Sigmoid colon (tissue), 7 donors: Measurements from ENCODE around the gene ZFAND6. TPM values are rescaled to one million over a fixed set of nuclear protein-coding genes. Genes with fewer than 3 reads are reported as not detected.
A peak's percentile ranks its signal among the peaks of the same experiment; 100 is the strongest.

ENCODE experiments used
- DNase-seq: peaks from one replicate; pipeline ENCODE4 v3.0.0-alpha.2; 2019
- H3K27ac ChIP-seq, 4 donors: fragments of 200-600 bp; sonication (generic); one replicate each; pipeline ENCODE4 v1.5.1; 2016 to 2019; ENCODE audit warnings: mild to moderate bottlenecking in 1 of 4
- H3K27me3 ChIP-seq, 3 donors: fragments of 200-600 bp; sonication (generic); one replicate each; pipeline ENCODE4 v1.5.1; 2019; ENCODE audit warnings: mild to moderate bottlenecking in 1 of 3
- H3K36me3 ChIP-seq, 4 donors: fragments of 200-600 bp; sonication (generic); one replicate each; pipeline ENCODE4 v1.5.1; 2016 to 2019
- H3K4me1 ChIP-seq, 4 donors: fragments of 200-600 bp; sonication (generic); one replicate each; pipeline ENCODE4 v1.5.1; 2017 to 2019
- H3K4me3 ChIP-seq, 4 donors: fragments of 200-600 bp; sonication (generic); one replicate each; pipeline ENCODE4 v1.5.1; 2017 to 2019; ENCODE audit warnings: mild to moderate bottlenecking in 2 of 4, moderate library complexity in 1 of 4
- H3K9me3 ChIP-seq, 4 donors: fragments of 200-600 bp in 3 of 4; sonication (generic) in 3 of 4; one replicate each; pipeline versions ENCODE4 v1.5.1 to v1.6.1; 2013 to 2019
- EP300 ChIP-seq, 4 donors: sonication (generic); formaldehyde crosslinking; IDR thresholded peaks; one replicate each; pipeline ENCODE4 v1.6.1; 2017; ENCODE audit warnings: antibody characterized with exemption in 4 of 4
- POLR2A ChIP-seq, 2 donors: fragments of 450-650 bp; IDR thresholded peaks; one replicate each; pipeline ENCODE4 v1.6.1; 2016; ENCODE audit warnings: antibody characterized with exemption in 2 of 2, mild to moderate bottlenecking in 2 of 2, moderate library complexity in 2 of 2
- POLR2AphosphoS5 ChIP-seq, 4 donors: sonication (generic); formaldehyde crosslinking; IDR thresholded peaks; one replicate each; pipeline ENCODE4 v1.6.1; 2017; ENCODE audit warnings: antibody characterized with exemption in 4 of 4
- WGBS, 2 donors: extraction: QIAGEN DNeasy Blood & Tissue Kit; methylation state at CpG; one replicate each; pipeline ENCODE4 v1.1.7; 2013; 5-methylcytosine and 5-hydroxymethylcytosine counted together
- intact Hi-C: fragments of 100-400 bp; cut with DNase I; formaldehyde crosslinking; loops from one replicate; pipeline ENCODE4 v1.15.1; 2023
- polyA plus RNA-seq, 3 donors: library from polyadenylated mRNA; stranded (reverse); fragments of 200-250 nt; gene quantifications; one replicate each; pipeline ENCODE4 v1.2.3, GENCODE V29; 2013
- total RNA-seq, 4 donors: library from RNA; depleted of rRNA; stranded (reverse); fragments of >200 nt; gene quantifications; one replicate each; pipeline ENCODE4 v1.1.0, GENCODE V29; 2016
- TF ChIP-seq, protein P1 (sequence below), 4 experiments: fragments of 450-650 bp in 3 of 4; fragments of 200-600 bp in 1 of 4; IDR thresholded peaks; one replicate each; pipeline ENCODE4 v1.5.1; 2016 to 2019; ENCODE audit warnings: antibody characterized with exemption in 4 of 4, mild to moderate bottlenecking in 3 of 4, moderate library complexity in 2 of 4
- donor health status: healthy with polysubstance abuse.
- donor health status: Bipolar disorder and iron deficiency.
- donor health status: healthy.

Gene ZFAND6
- total and polyA plus RNA-seq, 7 donors: 65.8 to 188 (median 138) TPM

GRCh38 chr15:80142646-80143045, 83.2 kb downstream of the ZFAND6 start:
- Histone ChIP-seq H3K27me3 (no peaks in the 10 kb centered on the region), H3K4me1 (no peaks in the 10 kb centered on the region), H3K36me3 (peaks cover 0 to 6% (median 0%) of the 10 kb centered on the region in 4 donors), H3K9me3 (no peaks in the 10 kb centered on the region), H3K27ac (no peak overlapping the region), H3K4me3 (no peak overlapping the region)
- TF ChIP-seq POLR2AphosphoS5 (IDR thresholded peaks at IDR 0.05) (no peak), POLR2A (IDR thresholded peaks at IDR 0.05) (no peak), EP300 (IDR thresholded peaks at IDR 0.05) (no peak)
- TF ChIP-seq, protein P1, sequence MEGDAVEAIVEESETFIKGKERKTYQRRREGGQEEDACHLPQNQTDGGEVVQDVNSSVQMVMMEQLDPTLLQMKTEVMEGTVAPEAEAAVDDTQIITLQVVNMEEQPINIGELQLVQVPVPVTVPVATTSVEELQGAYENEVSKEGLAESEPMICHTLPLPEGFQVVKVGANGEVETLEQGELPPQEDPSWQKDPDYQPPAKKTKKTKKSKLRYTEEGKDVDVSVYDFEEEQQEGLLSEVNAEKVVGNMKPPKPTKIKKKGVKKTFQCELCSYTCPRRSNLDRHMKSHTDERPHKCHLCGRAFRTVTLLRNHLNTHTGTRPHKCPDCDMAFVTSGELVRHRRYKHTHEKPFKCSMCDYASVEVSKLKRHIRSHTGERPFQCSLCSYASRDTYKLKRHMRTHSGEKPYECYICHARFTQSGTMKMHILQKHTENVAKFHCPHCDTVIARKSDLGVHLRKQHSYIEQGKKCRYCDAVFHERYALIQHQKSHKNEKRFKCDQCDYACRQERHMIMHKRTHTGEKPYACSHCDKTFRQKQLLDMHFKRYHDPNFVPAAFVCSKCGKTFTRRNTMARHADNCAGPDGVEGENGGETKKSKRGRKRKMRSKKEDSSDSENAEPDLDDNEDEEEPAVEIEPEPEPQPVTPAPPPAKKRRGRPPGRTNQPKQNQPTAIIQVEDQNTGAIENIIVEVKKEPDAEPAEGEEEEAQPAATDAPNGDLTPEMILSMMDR (IDR thresholded peaks at IDR 0.05): no peak
- WGBS, 2 donors: 87 to 88% methylated on average over 5 of the region's 5 CpGs
- no peak for DNase-seq
- intact Hi-C loops: no loop called here

DNA sequence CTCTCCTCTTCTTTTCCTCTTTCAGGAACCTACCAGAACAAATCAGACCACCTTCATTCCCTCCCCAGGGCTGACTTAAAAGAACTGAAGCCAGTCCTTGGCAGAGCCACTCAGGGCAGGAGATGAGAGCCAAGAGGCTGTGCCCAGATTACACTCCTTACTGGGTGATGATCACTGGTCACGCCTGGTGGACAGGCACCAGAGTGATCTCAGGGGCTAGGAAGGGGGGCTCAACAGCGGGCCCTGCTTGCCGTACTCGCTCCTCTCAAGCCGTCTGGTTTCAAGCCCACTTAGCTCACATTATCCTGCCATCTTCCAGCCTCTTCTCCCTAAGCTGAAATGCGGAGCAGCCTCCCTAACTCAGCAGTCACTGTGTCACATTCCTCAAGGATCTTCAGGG, 91.7 kb downstream of the ZFAND6 start:
- H3K27ac ChIP-seq: peak overlapping the region in 1 of 4 donors; percentile 87
- TF ChIP-seq POLR2AphosphoS5 (IDR thresholded peaks at IDR 0.05) (no peak), POLR2A (IDR thresholded peaks at IDR 0.05) (no peak), EP300 (IDR thresholded peaks at IDR 0.05) (no peak)
- TF ChIP-seq, protein P1 (IDR thresholded peaks at IDR 0.05): no peak
- peaks cover 0 to 19% (median 13%) of the 10 kb centered on the region in 4 donors for H3K4me1 ChIP-seq
- DNase-seq: no peak
- no peaks in the 10 kb centered on the region for H3K9me3 ChIP-seq
- intact Hi-C loops: loop anchor here (5.0 to 10.0 kb wide), 2 partner anchors 229 to 256 kb away; partner anchors contain the start of gene MTHFS
- H3K36me3 ChIP-seq: no peaks in the 10 kb centered on the region
- WGBS, 2 donors: 89 to 90% methylated on average over 6 of the region's 6 CpGs
- no peaks in the 10 kb centered on the region for H3K27me3 ChIP-seq
- H3K4me3 ChIP-seq: no peak overlapping the region

GRCh38 chr15:80151576-80151975, 92.1 kb downstream of the ZFAND6 start:
- 69 to 82% methylated on average over 3 of the region's 3 CpGs for WGBS, 2 donors
- no peaks in the 10 kb centered on the region for H3K9me3 ChIP-seq
- H3K4me3 ChIP-seq: peak overlapping the region in 1 of 4 donors; percentile 80
- H3K27ac ChIP-seq: peak overlapping the region in 3 of 4 donors; percentile 85 to 90 (median 87)
- DNase-seq: no peak
- peaks cover 0 to 19% (median 13%) of the 10 kb centered on the region in 4 donors for H3K4me1 ChIP-seq
- intact Hi-C loops: loop anchor here (5.0 to 10.0 kb wide), 2 partner anchors 229 to 257 kb away; partner anchors contain the start of gene MTHFS
- H3K36me3 ChIP-seq: no peaks in the 10 kb centered on the region
- TF ChIP-seq, protein P1 (IDR thresholded peaks at IDR 0.05): no peak
- TF ChIP-seq POLR2A (IDR thresholded peaks at IDR 0.05) (no peak), EP300 (IDR thresholded peaks at IDR 0.05) (no peak)
- no peaks in the 10 kb centered on the region for H3K27me3 ChIP-seq

- H3K4me3 ChIP-seq: peak overlapping the region; percentile 58 to 80 (median 74)
- peak overlapping the region; percentile 81 to 90 (median 86) for H3K27ac ChIP-seq
- TF ChIP-seq POLR2AphosphoS5 (IDR thresholded peaks at IDR 0.05) (peak in 1 of 4 donors; percentile 62), POLR2A (IDR thresholded peaks at IDR 0.05) (no peak)
- TF ChIP-seq, protein P1 (IDR thresholded peaks at IDR 0.05): no peak
- 1 to 3% methylated on average over 38 to 39 of the region's 41 CpGs for WGBS, 2 donors
- peak; percentile 99 for DNase-seq
- no peaks in the 10 kb centered on the region for H3K36me3 ChIP-seq
- no peaks in the 10 kb centered on the region for H3K27me3 ChIP-seq
- peaks cover 0 to 19% (median 13%) of the 10 kb centered on the region in 4 donors for H3K4me1 ChIP-seq
- H3K9me3 ChIP-seq: no peaks in the 10 kb centered on the region
- intact Hi-C loops: loop anchor here (1.0 to 10.0 kb wide), 3 partner anchors 93 to 258 kb away; partner anchors contain the start of genes MTHFS and ZFAND6
Measured at GRCh38 chr15:80152180-80152895, 92.9 kb downstream of the ZFAND6 start.
